H54 (cell line): Measurements from ENCODE around the gene LYVE1.

Experiments used
- DNase-seq: peaks from one replicate; pipeline ENCODE4 v3.0.0; 2011; ENCODE audit warnings: low spot score, mixed read lengths; ENCODE audit not compliant: insufficient read length
- FAIRE-seq: peaks from 3 replicates; lab custom pipeline; 2011; peaks lifted over from hg19 to GRCh38; lab: Jason Lieb, UNC
- POLR2A ChIP-seq: IDR thresholded peaks from 2 replicates; pipeline ENCODE4 v1.6.1; 2011; ENCODE audit warnings: low read depth, mild to moderate bottlenecking, low read length

LYVE1 gene

DNA sequence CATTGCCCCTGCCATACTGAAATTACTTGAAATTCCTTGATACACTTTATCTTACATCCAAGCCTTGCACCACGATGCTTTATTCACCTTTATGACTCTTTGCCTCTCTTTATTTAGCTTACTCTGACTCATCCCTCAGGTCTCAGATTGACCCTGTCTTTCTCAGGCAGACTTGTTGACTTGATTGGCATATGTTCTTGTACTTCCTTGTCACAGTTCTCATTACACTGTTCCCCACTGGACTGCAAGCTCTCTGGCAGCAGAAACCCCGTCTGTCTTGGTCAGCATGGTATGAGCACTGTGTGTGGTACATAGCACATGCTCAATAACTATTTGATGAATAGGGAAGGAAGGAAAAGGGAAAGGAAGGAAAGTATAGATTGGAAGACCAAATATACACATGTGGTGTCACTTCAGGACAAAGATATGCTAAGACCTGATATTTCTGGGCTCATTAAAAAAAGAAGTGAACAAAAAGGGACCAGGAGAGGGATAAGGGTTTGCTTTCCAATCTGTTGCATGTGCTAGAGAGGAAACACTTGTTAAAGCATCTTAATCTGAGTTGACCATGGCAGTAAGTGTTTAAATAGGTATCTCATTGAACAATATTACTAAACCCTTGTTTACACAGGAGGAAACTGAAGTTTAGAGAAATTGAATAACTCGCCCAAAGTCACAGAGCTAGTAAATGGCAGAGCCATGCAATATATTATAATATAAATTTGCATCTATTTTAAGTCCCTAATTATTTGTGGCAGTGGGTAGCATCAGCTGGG, 7.2 kb downstream of the LYVE1 start:
- DNase-seq (no peak), FAIRE-seq (no peak)
- TF ChIP-seq POLR2A: no peak

DNA sequence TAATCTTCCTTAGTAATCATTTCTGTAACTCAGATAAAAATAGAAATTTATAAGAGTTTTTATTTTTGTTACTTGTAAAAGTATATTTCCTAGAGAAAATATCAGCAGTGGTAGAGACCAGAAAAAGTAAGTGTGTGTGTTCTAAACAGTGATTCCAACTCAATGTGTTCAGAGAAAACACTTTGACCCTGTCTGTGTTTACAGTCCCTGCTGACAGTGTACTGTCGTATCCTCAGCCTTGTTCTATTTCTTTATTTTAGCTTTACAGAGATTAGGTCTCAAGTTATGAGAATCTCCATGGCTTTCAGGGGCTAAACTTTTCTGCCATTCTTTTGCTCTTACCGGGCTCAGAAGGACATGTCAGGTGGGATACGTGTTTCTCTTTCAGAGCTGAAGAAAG, 10.2 kb downstream of the LYVE1 start:
- no peak for DNase-seq
- no peak for TF ChIP-seq POLR2A
- FAIRE-seq: no peak

DNA sequence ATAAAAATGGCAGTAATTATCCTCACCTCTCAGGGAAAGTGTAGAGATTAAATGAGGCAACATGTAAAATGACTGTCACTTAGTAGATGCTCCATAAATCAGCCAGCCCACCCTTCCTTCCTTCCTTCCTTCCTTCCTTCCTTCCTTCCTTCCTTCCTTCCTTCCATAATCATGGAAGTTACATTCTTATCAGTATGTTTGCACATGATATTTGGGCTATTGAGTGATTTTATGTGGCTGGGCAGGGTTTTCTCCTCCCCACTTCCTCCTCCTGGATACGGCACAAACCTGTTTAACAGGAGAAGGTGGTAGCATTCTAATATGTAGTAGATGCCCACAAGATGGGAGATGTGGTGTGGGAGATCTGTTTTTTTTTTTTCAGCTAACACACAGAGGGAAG, 11.9 kb downstream of the LYVE1 start:
- DNase-seq (no peak), FAIRE-seq (no peak)
- no peak for TF ChIP-seq POLR2A

DNA sequence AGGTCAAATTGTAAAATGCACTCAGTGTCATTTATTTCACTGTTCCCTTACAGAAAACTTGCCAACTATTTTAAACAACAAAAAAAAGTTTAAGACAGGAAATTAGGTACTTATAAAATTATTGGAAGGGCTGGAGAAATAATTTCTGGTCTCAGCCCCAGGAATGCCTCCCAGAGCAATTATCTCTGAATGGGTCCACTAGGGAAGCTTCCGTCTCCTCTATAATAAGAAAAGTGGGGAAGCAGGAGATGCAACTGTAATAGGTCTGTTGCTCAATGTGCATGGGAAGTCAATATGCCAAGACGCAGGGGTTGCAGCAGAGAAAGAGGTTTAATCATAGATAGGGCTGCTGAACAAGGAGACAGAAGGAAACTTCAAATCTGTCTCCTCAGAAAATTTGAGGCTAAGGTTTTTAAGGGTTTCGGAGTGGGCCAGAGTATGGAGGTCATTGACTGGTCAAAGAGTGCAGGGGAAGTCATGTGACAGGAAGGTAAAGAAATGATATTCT, 16.6 kb downstream of the LYVE1 start:
- no peak for FAIRE-seq
- no peak for DNase-seq

GRCh38 chr11:10551290-10551592, 17.2 kb downstream of the LYVE1 start:
- no peak for FAIRE-seq
- DNase-seq: no peak
- TF ChIP-seq POLR2A: no peak

More for the DNA sequence above, 16.6 kb downstream of the LYVE1 start:
- no peak for TF ChIP-seq POLR2A

- DNase-seq (no peak), FAIRE-seq (peak; percentile 72)
- TF ChIP-seq POLR2A: no peak
Measured at GRCh38 chr11:10550503-10551289, 17.8 kb downstream of the LYVE1 start.

DNA sequence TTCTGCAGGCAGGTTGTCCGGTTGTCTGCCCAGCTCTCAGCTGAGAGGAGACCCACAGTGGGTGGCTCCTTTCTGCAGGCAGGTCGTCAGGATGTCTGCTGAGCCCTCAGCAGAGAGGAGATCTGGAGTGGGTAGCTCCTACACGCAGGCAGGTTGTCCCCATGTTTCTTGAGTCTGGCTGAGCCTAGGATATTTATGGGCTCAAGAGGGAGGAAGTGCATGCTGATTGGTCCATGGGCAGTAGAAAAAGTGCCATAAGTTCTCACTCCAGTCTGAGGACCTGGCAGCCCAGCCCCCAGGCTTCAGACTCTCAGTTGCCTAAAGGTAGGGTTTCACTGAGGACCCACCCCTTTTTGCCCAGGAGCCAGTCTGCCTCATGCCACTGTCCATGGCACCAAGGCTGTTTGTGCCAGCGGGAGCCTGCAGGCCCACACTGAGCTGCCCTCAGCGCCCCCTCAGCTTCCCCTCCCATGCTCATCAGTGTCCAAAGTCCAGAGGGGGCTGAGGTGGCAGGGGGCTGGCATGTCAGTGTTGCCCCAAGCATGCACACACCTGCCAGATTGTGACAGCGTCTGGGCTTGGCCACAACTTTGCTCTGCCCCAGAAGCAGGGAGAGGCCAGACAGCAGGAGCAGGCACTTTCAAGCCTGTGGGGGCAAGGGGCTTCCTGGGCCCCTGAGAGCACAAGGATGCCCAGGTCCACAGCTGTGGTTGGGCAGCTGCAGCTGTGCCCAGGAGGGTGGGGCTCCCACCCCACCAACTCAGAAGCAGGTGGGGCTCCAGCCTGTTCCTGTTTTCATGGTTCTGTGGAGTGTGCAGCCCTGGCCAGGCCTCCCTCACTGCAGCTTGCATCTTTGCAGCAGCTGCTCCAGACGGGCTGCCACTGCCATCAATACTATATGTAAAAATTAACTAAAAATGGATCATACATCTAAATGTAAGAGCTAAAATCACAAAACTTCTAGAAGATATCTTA, 23.7 kb downstream of the LYVE1 start:
- DNase-seq: no peak
- TF ChIP-seq POLR2A: no peak
- FAIRE-seq: no peak

DNA sequence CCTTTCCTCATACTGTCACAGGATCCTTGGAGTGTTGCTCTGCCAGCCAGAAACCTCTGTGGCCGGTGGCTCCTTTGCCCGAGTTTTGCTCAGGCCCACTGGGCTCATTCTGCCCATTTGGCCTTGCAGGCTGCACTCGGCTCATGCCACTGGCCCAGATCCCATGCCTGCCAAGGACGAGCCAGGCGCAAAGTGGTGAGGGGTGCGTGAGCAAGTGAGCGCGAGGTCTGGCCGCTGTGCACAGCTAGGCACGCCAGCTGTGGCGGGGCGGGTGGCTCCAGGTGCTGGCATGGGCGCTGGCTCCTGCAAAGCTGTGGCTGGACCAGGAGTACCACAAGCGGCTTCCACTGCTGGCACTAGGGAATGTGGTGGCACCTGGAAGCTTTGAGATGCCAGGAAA, 24.7 kb downstream of the LYVE1 start:
- FAIRE-seq (no peak), DNase-seq (no peak)
- TF ChIP-seq POLR2A: no peak

DNA sequence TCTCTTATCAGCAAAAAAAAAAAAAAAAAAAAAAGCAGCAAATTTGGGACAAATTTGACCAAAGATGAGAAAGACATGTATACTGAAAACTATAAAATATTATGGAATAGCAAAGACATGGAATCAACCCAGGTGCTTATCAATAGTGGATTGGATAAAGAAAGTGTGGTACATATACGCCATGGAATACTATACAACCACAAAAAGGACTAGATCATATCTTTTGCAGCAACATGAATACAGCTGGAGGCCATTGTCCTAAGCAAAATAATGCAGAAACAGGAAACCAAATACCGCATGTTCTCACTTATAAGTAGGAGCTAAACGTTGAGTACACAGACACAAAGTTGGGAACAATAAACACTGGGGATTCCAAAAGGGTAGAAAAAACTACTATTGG, 25.7 kb downstream of the LYVE1 start:
- DNase-seq (no peak), FAIRE-seq (no peak)
- no peak for TF ChIP-seq POLR2A

DNA sequence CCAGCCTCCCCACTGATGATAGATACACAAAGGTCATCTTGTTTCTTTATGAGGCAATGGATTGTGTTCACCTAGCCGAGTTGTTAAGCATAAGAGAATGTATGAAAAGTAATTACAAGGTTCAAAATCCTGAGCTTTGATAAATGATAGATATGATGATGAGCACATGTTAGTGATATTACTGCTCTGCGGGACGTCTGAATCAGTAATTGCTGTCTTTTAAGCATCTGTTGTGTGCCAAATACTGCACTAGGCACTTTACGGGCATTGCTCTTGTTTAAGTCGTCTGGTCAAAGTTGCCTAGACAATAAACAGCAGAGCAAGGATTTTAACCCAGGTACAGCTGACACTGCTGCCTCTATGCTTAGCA, 26.9 kb downstream of the LYVE1 start:
- TF ChIP-seq POLR2A: no peak
- DNase-seq (no peak), FAIRE-seq (no peak)

- FAIRE-seq: peak; percentile 65
- peak; percentile 98 for TF ChIP-seq POLR2A
- peak; percentile 91 for DNase-seq
Measured at GRCh38 chr11:10540915-10541560, 27.4 kb downstream of the LYVE1 start, which contains the start of gene RNF141. Gene RNF141 (minus strand): TSS chr11:10541187. CDS start chr11:10534158, 7,029 bp downstream.

DNA sequence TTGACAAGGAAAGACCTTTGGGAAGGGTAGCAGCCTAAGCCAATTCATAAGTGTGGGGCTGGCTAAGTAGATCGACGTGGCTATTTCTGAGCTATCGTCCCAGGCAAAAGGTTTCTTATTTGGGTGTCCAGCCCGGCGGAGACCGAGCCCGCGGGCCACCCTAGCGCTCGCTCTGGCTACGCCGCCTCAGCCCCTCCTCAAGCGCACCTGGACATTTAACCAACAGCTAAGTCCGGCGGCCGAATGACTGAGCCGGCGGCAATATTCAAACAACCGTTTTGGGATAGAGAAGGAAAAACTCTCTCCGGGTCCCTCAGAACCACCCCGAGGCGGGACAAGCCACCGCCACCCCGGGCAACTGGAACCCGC, 27.9 kb downstream of the LYVE1 start:
- FAIRE-seq (no peak), DNase-seq (no peak)
- TF ChIP-seq POLR2A: no peak

- FAIRE-seq: no peak
- TF ChIP-seq POLR2A: no peak
- DNase-seq: no peak
Measured at GRCh38 chr11:10539339-10539738, 29.1 kb downstream of the LYVE1 start.
